Loucy (cell line): ENCODE measurements around the gene VAV2.

ENCODE experiments used
- H2AFZ ChIP-seq: fragments of 200-600 bp; sonication (generic); 2 replicates; pipeline ENCODE4 v1.6.0; 2016; ENCODE audit warnings: antibody characterized with exemption, mild to moderate bottlenecking, low read length, moderate library complexity
- H3F3A ChIP-seq: fragments of 200-600 bp; 2 replicates; pipeline ENCODE4 v1.6.0; 2016; ENCODE audit warnings: antibody characterized with exemption, low read depth, mild to moderate bottlenecking
- H3K27me3 ChIP-seq: fragments of 200-600 bp; sonication (generic); 2 replicates; pipeline ENCODE4 v1.6.1; 2014; ENCODE audit warnings: low read length, mild to moderate bottlenecking; ENCODE audit not compliant: insufficient read depth, poor library complexity, severe bottlenecking
- H3K36me3 ChIP-seq: fragments of 200-600 bp; sonication (generic); 2 replicates; pipeline ENCODE4 v1.6.1; 2016; ENCODE audit warnings: low read length; ENCODE audit not compliant: insufficient read depth
- H3K4me1 ChIP-seq: fragments of 200-600 bp; sonication (generic); 2 replicates; pipeline ENCODE4 v1.5.1; 2014; ENCODE audit warnings: low read length, mild to moderate bottlenecking; ENCODE audit not compliant: insufficient read depth, poor library complexity, severe bottlenecking
- H3K4me2 ChIP-seq: fragments of 200-600 bp; sonication (generic); 2 replicates; pipeline ENCODE4 v1.6.0; 2014; ENCODE audit warnings: antibody characterized with exemption, low read length, low read depth, mild to moderate bottlenecking; ENCODE audit not compliant: poor library complexity, severe bottlenecking
- H3K4me3 ChIP-seq: fragments of 200-600 bp; sonication (generic); 2 replicates; pipeline ENCODE4 v1.5.1; 2014; ENCODE audit warnings: low read length, mild to moderate bottlenecking, mixed read lengths; ENCODE audit not compliant: poor library complexity, severe bottlenecking
- H3K79me2 ChIP-seq: fragments of 200-600 bp; sonication (generic); 2 replicates; pipeline ENCODE4 v1.6.1; 2014; ENCODE audit warnings: low read length; ENCODE audit not compliant: insufficient read depth
- H3K9ac ChIP-seq: fragments of 200-600 bp; sonication (generic); 2 replicates; pipeline ENCODE4 v1.6.0; 2014; ENCODE audit warnings: mild to moderate bottlenecking, low read depth, low read length, moderate library complexity; ENCODE audit not compliant: poor library complexity, severe bottlenecking
- H3K9me2 ChIP-seq: fragments of 200-600 bp; sonication (generic); replicated peaks from 2 replicates; pipeline ENCODE4 v1.6.1; 2016; ENCODE audit warnings: low read depth, low read length, mixed read lengths
- H3K9me3 ChIP-seq: fragments of 200-600 bp; sonication (generic); 2 replicates; pipeline ENCODE4 v1.6.1; 2014; ENCODE audit warnings: mild to moderate bottlenecking, antibody characterized with exemption, low read length, low read depth; ENCODE audit not compliant: insufficient read depth
- H4K20me1 ChIP-seq: fragments of 200-600 bp; sonication (generic); 2 replicates; pipeline ENCODE4 v1.6.0; 2014; ENCODE audit warnings: antibody characterized with exemption, low read length, mild to moderate bottlenecking; ENCODE audit not compliant: insufficient read depth, poor library complexity, severe bottlenecking
- CTCF ChIP-seq: fragments of 200-600 bp; sonication (generic); conservative IDR thresholded peaks from 2 replicates; pipeline ENCODE4 v1.5.1; 2014; ENCODE audit warnings: mild to moderate bottlenecking, antibody characterized with exemption, low read length
- EZH2phosphoT487 ChIP-seq: fragments of 200-600 bp; IDR thresholded peaks from 2 replicates; pipeline ENCODE4 v1.6.1; 2018; ENCODE audit warnings: antibody characterized with exemption, mild to moderate bottlenecking, moderate library complexity, borderline replicate concordance

VAV2 gene

GRCh38 chr9:134028076-134028475, 36.0 kb upstream of the VAV2 start:
- no peak overlapping the region for H3K9ac ChIP-seq
- H3K79me2 ChIP-seq: no peaks in the 10 kb centered on the region
- peaks cover 4% of the 10 kb centered on the region for H3K4me1 ChIP-seq
- no peaks in the 10 kb centered on the region for H4K20me1 ChIP-seq
- H3K9me3 ChIP-seq: no peaks in the 10 kb centered on the region
- no peaks in the 10 kb centered on the region for H3F3A ChIP-seq
- no peak overlapping the region for H3K4me3 ChIP-seq
- TF ChIP-seq EZH2phosphoT487 (no peak), CTCF (no peak)
- H3K36me3 ChIP-seq: peaks cover 14% of the 10 kb centered on the region; the same call in 1 of the 2 replicates
- H3K4me2 ChIP-seq: no peak overlapping the region
- no peak overlapping the region for H2AFZ ChIP-seq
- no peaks in the 10 kb centered on the region for H3K9me2 ChIP-seq
- no peaks in the 10 kb centered on the region for H3K27me3 ChIP-seq

GRCh38 chr9:134027561-134027960, 35.4 kb upstream of the VAV2 start:
- H3K9me3 ChIP-seq: no peaks in the 10 kb centered on the region
- H3K27me3 ChIP-seq: no peaks in the 10 kb centered on the region
- no peak overlapping the region for H3K4me2 ChIP-seq
- no peak overlapping the region for H2AFZ ChIP-seq
- peaks cover 9% of the 10 kb centered on the region; the same call in 1 of the 2 replicates for H3K36me3 ChIP-seq
- no peaks in the 10 kb centered on the region for H4K20me1 ChIP-seq
- H3K9me2 ChIP-seq: no peaks in the 10 kb centered on the region
- H3K79me2 ChIP-seq: no peaks in the 10 kb centered on the region
- H3K4me3 ChIP-seq: no peak overlapping the region
- H3K9ac ChIP-seq: no peak overlapping the region
- TF ChIP-seq EZH2phosphoT487 (no peak), CTCF (no peak)
- H3F3A ChIP-seq: no peaks in the 10 kb centered on the region
- peaks cover 4% of the 10 kb centered on the region for H3K4me1 ChIP-seq

- Histone ChIP-seq H3K4me1 (peaks cover 4% of the 10 kb centered on the region), H3K4me2 (no peak overlapping the region), H3K9me2 (no peaks in the 10 kb centered on the region), H4K20me1 (no peaks in the 10 kb centered on the region), H3K4me3 (no peak overlapping the region), H3K9ac (no peak overlapping the region), H2AFZ (no peak overlapping the region), H3K36me3 (peaks cover 9% of the 10 kb centered on the region; the same call in 1 of the 2 replicates), H3K79me2 (no peaks in the 10 kb centered on the region), H3K9me3 (no peaks in the 10 kb centered on the region), H3F3A (no peaks in the 10 kb centered on the region), H3K27me3 (no peaks in the 10 kb centered on the region)
- TF ChIP-seq CTCF (no peak), EZH2phosphoT487 (no peak)
Measured at GRCh38 chr9:134026981-134027380, 34.9 kb upstream of the VAV2 start.
